NB4 (cell line): ENCODE measurements around the gene PLXDC2.

Experiments used
- CTCF ChIP-seq: IDR thresholded peaks from one replicate; pipeline ENCODE4 v1.5.1; 2012; ENCODE audit warnings: low read depth, low read length
- MAX ChIP-seq: IDR thresholded peaks from 2 replicates; pipeline ENCODE4 v1.6.1; 2011; ENCODE audit warnings: low read depth, low read length
- MYC ChIP-seq: IDR thresholded peaks from 2 replicates; pipeline ENCODE4 v1.6.1; 2011; ENCODE audit warnings: low read depth, low read length
- POLR2A ChIP-seq: IDR thresholded peaks from 2 replicates; pipeline ENCODE4 v1.6.1; 2011; ENCODE audit warnings: mild to moderate bottlenecking; ENCODE audit not compliant: insufficient read length; ENCODE audit errors: extremely low read depth

GRCh38 chr10:19919671-19920070 is 103.4 kb downstream of the PLXDC2 start:
- TF ChIP-seq CTCF (no peak), POLR2A (no peak), MAX (no peak), MYC (no peak)
